ENCODE results near the gene VSIG10. TPM values are rescaled to one million over a fixed set of nuclear protein-coding genes. Genes with fewer than 3 reads are reported as not detected.

Gene VSIG10
- total RNA-seq, 1 experiment from 2014 or later, result 7.7 TPM

- BruUV-seq (replicated peaks), result no TSS peak
- POLR2A ChIA-PET (ENCODE audit: low non-redundant PET), result no interaction called here
- H3K9me3 ChIP-seq (ENCODE audit: low read depth, low read length, poor library complexity, severe bottlenecking), result no peaks in the 10 kb centered on the region
- no peaks in the 10 kb centered on the region for H3K27me3 ChIP-seq (replicated peaks; ENCODE audit: insufficient read depth, low read depth, low read length, poor library complexity)
- H3K4me3 ChIP-seq (ENCODE audit: low read depth, low read length, poor library complexity, severe bottlenecking), result no peak overlapping the region
- peaks cover 81% of the 10 kb centered on the region for H3K36me3 ChIP-seq (ENCODE audit: insufficient read depth, low read length, poor library complexity, severe bottlenecking)
- intact Hi-C loops (cut with micrococcal nuclease; ENCODE audit: unreplicated experiment), result no loop called here
- CTCF ChIA-PET, result no interaction called here
- DNase-seq (ENCODE audit: low spot score), result no peak
- no peak overlapping the region for H3K27ac ChIP-seq (ENCODE audit: low read depth, low read length, poor library complexity, severe bottlenecking)
- TF ChIP-seq CTCF (conservative IDR thresholded peaks at IDR 0.05; ENCODE audit: low read depth, low read length) (no peak), EZH2 (IDR thresholded peaks at IDR 0.05; ENCODE audit: borderline replicate concordance, low read depth, low read length, poor library complexity, severe bottlenecking) (no peak)
- no peaks in the 10 kb centered on the region for H3K4me1 ChIP-seq (ENCODE audit: insufficient read depth, low read length, poor library complexity, severe bottlenecking)
Measured at GRCh38 chr12:118036672-118037411, 67.0 kb downstream of the VSIG10 start.

- CTCF ChIA-PET, result interaction anchor here (1.0 kb wide), 2 partner anchors 158 to 161 kb away, joined by 5 to 12 read pairs; no protein-coding TSS in a partner anchor
- Histone ChIP-seq H3K4me3 (ENCODE audit: low read depth, low read length, poor library complexity, severe bottlenecking) (no peak overlapping the region), H3K27me3 (replicated peaks; ENCODE audit: insufficient read depth, low read depth, low read length, poor library complexity) (no peaks in the 10 kb centered on the region), H3K9me3 (ENCODE audit: low read depth, low read length, poor library complexity, severe bottlenecking) (no peaks in the 10 kb centered on the region), H3K36me3 (ENCODE audit: insufficient read depth, low read length, poor library complexity, severe bottlenecking) (peaks cover 93% of the 10 kb centered on the region), H3K4me1 (ENCODE audit: insufficient read depth, low read length, poor library complexity, severe bottlenecking) (no peaks in the 10 kb centered on the region), H3K27ac (ENCODE audit: low read depth, low read length, poor library complexity, severe bottlenecking) (no peak overlapping the region)
- intact Hi-C loops (cut with micrococcal nuclease; ENCODE audit: unreplicated experiment), result loop anchor here (2.0 kb wide), 1 partner anchor 161 kb away; no protein-coding TSS in a partner anchor
- no TSS peak for BruUV-seq (replicated peaks)
- POLR2A ChIA-PET (ENCODE audit: low non-redundant PET), result interaction anchor here (0.6 kb wide), 1 partner anchor 184 kb away, joined by 3 read pairs; no protein-coding TSS in a partner anchor
- DNase-seq (ENCODE audit: low spot score), result peak; percentile 33
- no peak for TF ChIP-seq EZH2 (IDR thresholded peaks at IDR 0.05; ENCODE audit: borderline replicate concordance, low read depth, low read length, poor library complexity, severe bottlenecking)
Measured at GRCh38 chr12:118035190-118036041, 68.4 kb downstream of the VSIG10 start.

- H3K4me1 ChIP-seq (ENCODE audit: insufficient read depth, low read length, poor library complexity, severe bottlenecking), result no peaks in the 10 kb centered on the region
- TF ChIP-seq EZH2 (IDR thresholded peaks at IDR 0.05; ENCODE audit: borderline replicate concordance, low read depth, low read length, poor library complexity, severe bottlenecking) (no peak), CTCF (conservative IDR thresholded peaks at IDR 0.05; ENCODE audit: low read depth, low read length) (peak; percentile 51)
- H3K27ac ChIP-seq (ENCODE audit: low read depth, low read length, poor library complexity, severe bottlenecking), result no peak overlapping the region
- ChIA-PET CTCF (interaction anchor here (1.0 kb wide), 2 partner anchors 158 to 160 kb away, joined by 5 to 12 read pairs; no protein-coding TSS in a partner anchor), POLR2A (ENCODE audit: low non-redundant PET) (no interaction called here)
- DNase-seq (ENCODE audit: low spot score), result peak; percentile 48
- no TSS peak for BruUV-seq (replicated peaks)
- peaks cover 96% of the 10 kb centered on the region for H3K36me3 ChIP-seq (ENCODE audit: insufficient read depth, low read length, poor library complexity, severe bottlenecking)
- intact Hi-C loops (cut with micrococcal nuclease; ENCODE audit: unreplicated experiment), result loop anchor here (2.0 kb wide), 1 partner anchor 160 kb away; no protein-coding TSS in a partner anchor
- no peak overlapping the region for H3K4me3 ChIP-seq (ENCODE audit: low read depth, low read length, poor library complexity, severe bottlenecking)
- H3K9me3 ChIP-seq (ENCODE audit: low read depth, low read length, poor library complexity, severe bottlenecking), result no peaks in the 10 kb centered on the region
- H3K27me3 ChIP-seq (replicated peaks; ENCODE audit: insufficient read depth, low read depth, low read length, poor library complexity), result no peaks in the 10 kb centered on the region
Measured at GRCh38 chr12:118034429-118035189, 69.2 kb downstream of the VSIG10 start.

Data from A673 (cell line).